BE2C (cell line): Measurements from ENCODE around the gene OLFM3.
A peak's percentile ranks its signal among the peaks of the same experiment; 100 is the strongest.

ENCODE experiments used
- DNase-seq: peaks from one replicate; pipeline ENCODE4 v3.0.0-alpha.2; 2020
- H3K27me3 ChIP-seq: fragments of 250-450 bp; sonication (Bioruptor Pico); 2 replicates; pipeline ENCODE4 v1.5.1; 2020; ENCODE audit warnings: mild to moderate bottlenecking
- H3K36me3 ChIP-seq: fragments of 250-450 bp; sonication (Bioruptor Pico); 2 replicates; pipeline ENCODE4 v1.5.1; 2020; ENCODE audit warnings: mild to moderate bottlenecking
- H3K4me1 ChIP-seq: fragments of 250-450 bp; sonication (Bioruptor Pico); 2 replicates; pipeline ENCODE4 v1.5.1; 2020
- H3K4me3 ChIP-seq: 2 replicates; pipeline ENCODE4 v1.5.1; 2011; ENCODE audit warnings: low read depth, low read length
- H3K9me3 ChIP-seq: fragments of 250-450 bp; sonication (Bioruptor Pico); 2 replicates; pipeline ENCODE4 v1.5.1; 2020
- TF ChIP-seq, protein P1 (sequence below): IDR thresholded peaks from 2 replicates; pipeline ENCODE4 v1.5.1; 2012; ENCODE audit warnings: mild to moderate bottlenecking, low read depth, low read length

The OLFM3 gene

DNA sequence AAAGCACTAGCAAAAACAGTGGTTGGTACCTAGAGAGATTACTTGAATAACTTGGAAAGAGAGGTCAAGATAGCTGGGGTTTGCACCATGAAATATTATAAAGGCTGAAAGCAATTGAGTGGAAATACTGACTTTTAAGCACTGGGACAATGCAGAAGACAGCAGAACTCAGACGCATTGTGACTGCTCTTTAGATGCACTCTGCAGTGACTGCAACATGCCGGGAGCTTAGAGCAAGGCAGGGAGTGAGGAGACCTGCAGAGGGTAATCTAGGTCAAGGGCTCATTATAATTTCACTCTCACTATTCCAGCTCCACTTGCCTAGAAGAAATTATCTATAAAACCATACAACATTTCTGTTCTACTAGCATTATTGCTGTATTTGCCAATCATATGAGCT is 36.6 kb downstream of the OLFM3 start:
- TF ChIP-seq, protein P1, sequence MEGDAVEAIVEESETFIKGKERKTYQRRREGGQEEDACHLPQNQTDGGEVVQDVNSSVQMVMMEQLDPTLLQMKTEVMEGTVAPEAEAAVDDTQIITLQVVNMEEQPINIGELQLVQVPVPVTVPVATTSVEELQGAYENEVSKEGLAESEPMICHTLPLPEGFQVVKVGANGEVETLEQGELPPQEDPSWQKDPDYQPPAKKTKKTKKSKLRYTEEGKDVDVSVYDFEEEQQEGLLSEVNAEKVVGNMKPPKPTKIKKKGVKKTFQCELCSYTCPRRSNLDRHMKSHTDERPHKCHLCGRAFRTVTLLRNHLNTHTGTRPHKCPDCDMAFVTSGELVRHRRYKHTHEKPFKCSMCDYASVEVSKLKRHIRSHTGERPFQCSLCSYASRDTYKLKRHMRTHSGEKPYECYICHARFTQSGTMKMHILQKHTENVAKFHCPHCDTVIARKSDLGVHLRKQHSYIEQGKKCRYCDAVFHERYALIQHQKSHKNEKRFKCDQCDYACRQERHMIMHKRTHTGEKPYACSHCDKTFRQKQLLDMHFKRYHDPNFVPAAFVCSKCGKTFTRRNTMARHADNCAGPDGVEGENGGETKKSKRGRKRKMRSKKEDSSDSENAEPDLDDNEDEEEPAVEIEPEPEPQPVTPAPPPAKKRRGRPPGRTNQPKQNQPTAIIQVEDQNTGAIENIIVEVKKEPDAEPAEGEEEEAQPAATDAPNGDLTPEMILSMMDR = no peak
- Histone ChIP-seq H3K9me3 (no peaks in the 10 kb centered on the region), H3K4me1 (peaks cover 24% of the 10 kb centered on the region), H3K36me3 (no peaks in the 10 kb centered on the region; the same call in 1 of the 2 replicates), H3K27me3 (no peaks in the 10 kb centered on the region), H3K4me3 (no peak overlapping the region)
- no peak for DNase-seq

DNA sequence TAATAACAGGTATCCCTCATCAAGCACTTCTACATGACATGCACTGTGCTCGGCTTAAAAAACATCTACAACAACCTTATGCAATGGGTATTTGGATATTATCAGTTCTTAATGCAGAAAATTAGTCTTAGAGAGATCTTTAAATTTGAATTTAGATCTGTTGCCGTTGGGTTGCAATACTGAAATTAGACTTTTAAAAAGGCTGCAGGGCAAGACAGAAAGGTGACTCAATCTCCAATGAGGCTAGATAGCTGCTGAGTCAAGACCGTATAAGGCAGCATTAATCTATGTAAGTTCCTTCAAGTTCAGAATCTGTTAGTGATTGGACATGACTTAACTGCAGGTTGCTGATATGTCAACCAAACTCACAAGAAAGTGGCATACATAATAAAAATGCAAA is 37.3 kb downstream of the OLFM3 start:
- no peak overlapping the region for H3K4me3 ChIP-seq
- peaks cover 23% of the 10 kb centered on the region for H3K4me1 ChIP-seq
- TF ChIP-seq, protein P1 = no peak
- H3K9me3 ChIP-seq = no peaks in the 10 kb centered on the region
- no peaks in the 10 kb centered on the region; the same call in 1 of the 2 replicates for H3K36me3 ChIP-seq
- H3K27me3 ChIP-seq = no peaks in the 10 kb centered on the region
- DNase-seq = no peak

DNA sequence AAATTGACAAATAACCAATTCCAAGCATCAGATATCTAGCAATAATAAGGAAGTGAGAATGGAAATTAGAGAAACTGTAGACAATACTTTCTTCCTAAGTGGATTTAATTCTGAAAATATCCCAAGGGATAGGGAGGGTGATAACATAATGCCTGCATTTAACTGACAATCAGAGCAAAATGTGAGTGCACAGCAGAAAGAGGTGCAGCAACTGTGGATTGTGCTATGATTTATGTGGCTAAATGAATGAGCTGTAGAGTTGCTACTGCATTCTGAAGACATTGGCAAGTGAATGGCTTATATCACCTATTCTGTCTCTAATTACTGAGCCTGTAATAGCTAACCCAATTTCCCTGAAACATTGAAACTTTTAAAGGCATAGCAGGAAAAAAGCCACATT is 39.0 kb downstream of the OLFM3 start:
- Histone ChIP-seq H3K9me3 (no peaks in the 10 kb centered on the region), H3K27me3 (no peaks in the 10 kb centered on the region), H3K4me1 (peaks cover 37% of the 10 kb centered on the region), H3K4me3 (no peak overlapping the region), H3K36me3 (no peaks in the 10 kb centered on the region)
- TF ChIP-seq, protein P1 = no peak
- DNase-seq = no peak

DNA sequence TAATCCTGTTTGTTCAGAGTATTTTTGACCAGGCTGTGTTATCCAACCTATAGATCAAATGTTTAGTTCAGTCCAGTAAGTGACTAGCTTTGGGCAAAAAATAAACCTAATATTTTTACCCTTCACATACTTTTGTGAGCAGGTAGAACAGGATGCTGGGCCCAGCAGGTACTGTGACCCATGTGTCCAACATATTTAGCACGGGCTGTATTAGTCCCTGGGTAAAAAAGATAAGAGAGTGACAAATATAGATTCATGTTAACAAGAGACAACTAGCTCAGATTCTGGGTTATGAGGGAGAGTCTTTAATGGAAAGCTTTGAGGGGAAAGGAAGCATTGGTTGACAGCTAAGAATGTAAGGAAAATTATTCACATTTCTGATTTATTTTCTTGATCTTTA is 43.1 kb downstream of the OLFM3 start:
- TF ChIP-seq, protein P1 = no peak
- Histone ChIP-seq H3K36me3 (no peaks in the 10 kb centered on the region), H3K4me1 (peaks cover 25% of the 10 kb centered on the region), H3K27me3 (no peaks in the 10 kb centered on the region), H3K4me3 (no peak overlapping the region), H3K9me3 (no peaks in the 10 kb centered on the region)
- no peak for DNase-seq

DNA sequence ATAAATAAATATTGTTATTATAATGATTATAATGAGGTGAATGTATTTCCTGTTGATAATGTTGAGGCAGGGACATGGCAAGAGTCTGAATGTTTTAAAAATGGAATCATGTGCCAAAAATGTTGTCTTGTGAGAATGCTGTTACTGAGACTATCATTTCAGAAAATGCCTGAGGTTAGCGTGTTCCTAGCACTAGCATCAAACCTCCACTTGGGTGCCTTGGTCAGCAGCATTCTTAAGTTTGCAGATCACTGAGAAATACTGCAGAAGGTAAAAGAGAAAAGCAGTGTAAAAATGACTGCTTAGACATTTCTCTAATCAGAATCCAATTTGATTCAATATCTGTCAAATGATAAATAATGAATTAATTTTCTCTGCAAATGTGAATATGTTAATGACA is 50.8 kb downstream of the OLFM3 start:
- no peak for DNase-seq
- H3K4me1 ChIP-seq = no peaks in the 10 kb centered on the region; the same call in 1 of the 2 replicates
- H3K9me3 ChIP-seq = no peaks in the 10 kb centered on the region
- no peaks in the 10 kb centered on the region for H3K27me3 ChIP-seq
- TF ChIP-seq, protein P1 = peak; percentile 18; the same call in 1 of the 2 replicates
- H3K36me3 ChIP-seq = no peaks in the 10 kb centered on the region
- H3K4me3 ChIP-seq = no peak overlapping the region

DNA sequence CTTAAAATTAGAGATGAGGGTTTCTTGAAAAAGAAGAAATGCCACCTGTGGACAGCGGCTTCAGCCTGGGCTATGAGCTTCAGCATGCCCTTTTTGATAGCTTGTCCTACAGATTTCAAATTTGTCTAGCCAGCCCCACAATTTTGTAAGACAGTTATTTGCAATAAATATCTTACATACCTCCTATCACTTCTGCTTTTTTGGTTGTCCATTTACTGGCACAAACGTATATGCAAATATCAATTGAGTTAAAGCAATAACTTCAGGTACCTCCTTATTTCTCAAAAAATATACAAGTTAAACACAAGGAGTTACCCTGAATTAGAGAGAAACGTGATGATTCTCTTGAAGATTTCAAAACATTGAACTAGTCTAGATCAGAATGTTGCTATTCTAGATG is 53.5 kb downstream of the OLFM3 start:
- no peaks in the 10 kb centered on the region for H3K36me3 ChIP-seq
- TF ChIP-seq, protein P1 = no peak
- H3K4me3 ChIP-seq = no peak overlapping the region
- DNase-seq = no peak
- H3K27me3 ChIP-seq = no peaks in the 10 kb centered on the region
- H3K4me1 ChIP-seq = no peaks in the 10 kb centered on the region; the same call in 1 of the 2 replicates
- no peaks in the 10 kb centered on the region for H3K9me3 ChIP-seq
